NCI-H1694 treated with DMSO at 0.1 percent for 48 hours (cell line): ENCODE results near the gene ZNF678.

Source experiments
- DNase-seq: peaks from one replicate; lab custom pipeline; 2025; lab: John Stamatoyannopoulos, UW

Gene ZNF678

GRCh38 chr1:227723474-227723873, 160.1 kb downstream of the ZNF678 start:
- no peak for DNase-seq

- no peak for DNase-seq
Measured at GRCh38 chr1:227725046-227725445, 161.7 kb downstream of the ZNF678 start.

- DNase-seq: no peak
Measured at GRCh38 chr1:227726318-227726717, 163.0 kb downstream of the ZNF678 start.
